SH-SY5Y (cell line): ENCODE data around the gene OPN1MW3.
"Not testable (repeated sequence)": the region's sequence is repeated elsewhere in the genome, so short reads cannot be mapped to it uniquely, and the experiment has no call there.

Source experiments
- GATA2 ChIP-seq: IDR thresholded peaks from 2 replicates; pipeline ENCODE4 v1.6.1; 2011; ENCODE audit warnings: mild to moderate bottlenecking, low read depth, low read length
- GATA3 ChIP-seq: IDR thresholded peaks from 2 replicates; pipeline ENCODE4 v1.6.1; 2011; ENCODE audit warnings: low read depth, mild to moderate bottlenecking, low read length, moderate library complexity

OPN1MW3 gene

DNA sequence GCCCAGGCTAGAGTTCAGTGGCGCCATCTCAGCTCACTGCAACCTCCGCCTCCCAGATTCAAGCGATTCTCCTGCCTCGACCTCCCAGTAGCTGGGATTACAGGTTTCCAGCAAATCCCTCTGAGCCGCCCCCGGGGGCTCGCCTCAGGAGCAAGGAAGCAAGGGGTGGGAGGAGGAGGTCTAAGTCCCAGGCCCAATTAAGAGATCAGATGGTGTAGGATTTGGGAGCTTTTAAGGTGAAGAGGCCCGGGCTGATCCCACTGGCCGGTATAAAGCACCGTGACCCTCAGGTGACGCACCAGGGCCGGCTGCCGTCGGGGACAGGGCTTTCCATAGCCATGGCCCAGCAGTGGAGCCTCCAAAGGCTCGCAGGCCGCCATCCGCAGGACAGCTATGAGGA lies at the start of gene OPN1MW3:
OPN1MW3 (plus strand) TSS at position 301 of the 400 bp plus-strand sequence; CDS start at position 339, 38 bp downstream.
- TF ChIP-seq GATA3, GATA2: not testable (repeated sequence)

DNA sequence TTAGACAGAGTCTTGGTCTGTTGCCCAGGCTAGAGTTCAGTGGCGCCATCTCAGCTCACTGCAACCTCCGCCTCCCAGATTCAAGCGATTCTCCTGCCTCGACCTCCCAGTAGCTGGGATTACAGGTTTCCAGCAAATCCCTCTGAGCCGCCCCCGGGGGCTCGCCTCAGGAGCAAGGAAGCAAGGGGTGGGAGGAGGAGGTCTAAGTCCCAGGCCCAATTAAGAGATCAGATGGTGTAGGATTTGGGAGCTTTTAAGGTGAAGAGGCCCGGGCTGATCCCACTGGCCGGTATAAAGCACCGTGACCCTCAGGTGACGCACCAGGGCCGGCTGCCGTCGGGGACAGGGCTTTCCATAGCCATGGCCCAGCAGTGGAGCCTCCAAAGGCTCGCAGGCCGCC lies 37.9 kb upstream of the OPN1MW3 start, which contains the start of gene OPN1MW2:
OPN1MW2 (plus strand) TSS at position 301 of the 400 bp plus-strand sequence; CDS start at position 361, 60 bp downstream.
- not testable (repeated sequence) for TF ChIP-seq GATA2, GATA3

DNA sequence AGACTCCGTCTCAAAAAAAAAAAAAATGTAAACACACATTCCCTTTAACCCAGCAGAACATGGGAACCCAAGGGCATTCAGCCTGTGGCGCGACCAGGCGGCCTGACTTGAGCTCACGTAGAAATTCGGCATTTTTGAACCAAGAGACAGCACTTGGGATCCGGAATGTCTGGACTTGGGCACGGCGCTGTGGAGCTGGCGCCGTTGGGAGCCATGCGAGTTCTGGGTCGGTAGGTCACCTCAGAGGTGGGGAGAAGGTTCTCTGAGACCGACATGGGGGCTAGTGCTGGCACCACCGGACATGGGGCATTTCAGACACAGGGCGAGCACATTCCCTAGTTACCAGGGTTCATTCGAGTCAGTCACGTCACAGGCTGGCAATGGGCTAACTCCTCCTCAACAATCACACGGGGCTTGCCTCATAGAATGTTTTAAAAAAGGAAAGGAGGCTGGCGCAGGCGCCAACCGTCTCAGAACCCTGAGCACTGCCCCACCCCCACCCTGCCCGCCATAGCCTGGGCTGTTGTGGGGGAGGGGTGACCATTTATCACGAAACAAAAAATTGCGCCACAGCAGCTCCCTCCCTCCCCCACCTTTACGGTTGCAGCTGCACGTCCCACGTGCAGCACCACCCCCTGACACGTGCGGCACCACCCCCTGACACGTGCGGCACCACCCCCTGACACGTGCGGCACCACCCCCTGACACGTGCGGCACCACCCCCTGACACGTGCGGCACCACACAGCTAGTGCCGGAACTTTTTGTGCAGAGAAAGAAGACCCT lies 37.6 kb downstream of the OPN1MW3 start, which contains the start of gene TEX28:
TEX28 (minus strand) TSS at position 334 of the 784 bp plus-strand sequence. CDS start 3,007 bp downstream, outside the sequence.
- TF ChIP-seq GATA3 (no peak), GATA2 (no peak)

- TF ChIP-seq GATA2 (no peak), GATA3 (no peak)
These were observed 38.4 kb downstream of the OPN1MW3 start, which contains the start of gene TKTL1 for GRCh38 chrX:154295664-154296310. TKTL1 (plus strand) TSS chrX:154295795; CDS start chrX:154295860, 65 bp downstream.

DNA sequence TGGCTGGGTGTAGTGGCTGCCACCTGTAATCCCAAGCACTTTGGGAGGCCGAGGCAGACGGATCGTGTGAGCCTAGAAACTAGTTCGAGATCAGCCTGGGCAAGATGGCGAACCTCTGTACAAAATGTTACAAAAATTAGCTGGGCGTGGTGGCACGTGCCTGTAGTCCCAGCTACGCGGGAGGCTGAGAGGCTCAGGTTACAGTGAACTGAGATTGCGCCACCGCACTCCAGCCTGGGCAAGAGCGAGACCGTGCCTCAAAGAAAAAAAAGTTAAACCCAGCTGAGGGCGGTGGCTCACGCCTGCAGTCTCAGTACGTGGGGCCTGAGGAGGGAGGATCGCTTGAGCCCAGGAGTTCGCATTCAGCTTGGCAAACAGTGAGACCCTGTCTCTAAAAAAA lies 39.3 kb downstream of the OPN1MW3 start:
- TF ChIP-seq GATA3 (no peak), GATA2 (no peak)

GRCh38 chrX:154298312-154298711 lies 40.9 kb downstream of the OPN1MW3 start:
- TF ChIP-seq GATA2: no peak
- TF ChIP-seq GATA3: no peak

DNA sequence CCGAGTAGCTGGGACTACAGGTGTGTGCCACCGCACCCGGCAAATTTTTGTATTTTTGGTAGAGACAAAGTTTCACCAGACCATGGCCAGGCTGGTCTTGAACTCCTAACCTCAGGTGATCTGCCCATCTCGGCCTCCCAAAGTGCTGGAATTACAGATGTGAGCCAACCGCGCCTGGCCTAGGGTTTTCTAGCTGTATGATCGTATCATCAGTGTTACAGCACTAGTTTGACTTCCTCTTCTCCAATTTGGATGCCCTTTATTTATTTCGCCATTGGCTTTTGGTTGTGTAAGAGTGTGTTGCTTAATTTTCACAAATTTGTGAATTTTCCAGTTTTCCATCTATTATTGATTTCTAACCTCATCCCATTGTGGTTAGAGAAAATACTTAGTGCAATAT lies 43.4 kb downstream of the OPN1MW3 start:
- TF ChIP-seq GATA2 (no peak), GATA3 (no peak)

DNA sequence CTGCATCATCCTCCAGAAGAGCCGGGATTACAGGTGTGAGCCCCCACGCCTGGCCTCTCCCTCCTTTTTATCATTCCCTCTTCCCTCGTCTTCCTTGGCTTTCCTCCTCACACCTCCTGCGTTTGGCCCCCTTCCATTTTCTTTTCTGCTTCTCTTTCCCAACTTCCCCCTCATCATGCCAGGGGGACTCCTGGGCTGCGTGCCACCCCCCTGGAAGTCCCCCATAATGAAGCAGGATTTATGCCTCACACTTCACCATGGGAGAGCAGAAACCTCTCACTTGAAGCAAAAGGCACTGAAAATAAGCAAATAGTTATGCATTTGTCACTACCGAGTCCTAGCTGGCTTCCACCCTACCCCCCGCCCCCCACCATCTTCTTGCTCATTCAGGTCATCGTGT lies 46.1 kb downstream of the OPN1MW3 start:
- no peak for TF ChIP-seq GATA3
- TF ChIP-seq GATA2: no peak

DNA sequence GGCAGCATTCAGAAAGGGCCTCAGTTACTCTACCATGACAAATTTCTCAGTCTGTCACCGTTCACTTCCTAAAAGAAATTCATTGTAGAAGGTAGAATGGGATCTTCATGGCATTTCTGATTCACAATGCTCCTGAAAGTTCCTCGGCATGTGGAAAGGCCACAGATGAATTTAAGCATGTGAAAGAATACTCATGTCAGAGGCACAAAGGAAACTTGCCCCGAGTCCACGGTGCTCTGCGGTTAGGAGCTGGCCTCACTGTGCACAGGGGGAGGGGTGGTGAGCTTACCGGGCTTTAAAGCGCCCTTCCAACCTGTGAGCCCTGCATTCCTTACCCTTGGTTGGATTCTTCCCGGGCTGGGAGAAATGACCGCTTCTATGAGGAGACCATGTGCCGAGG lies 47.5 kb downstream of the OPN1MW3 start:
- no peak for TF ChIP-seq GATA2
- TF ChIP-seq GATA3: no peak

DNA sequence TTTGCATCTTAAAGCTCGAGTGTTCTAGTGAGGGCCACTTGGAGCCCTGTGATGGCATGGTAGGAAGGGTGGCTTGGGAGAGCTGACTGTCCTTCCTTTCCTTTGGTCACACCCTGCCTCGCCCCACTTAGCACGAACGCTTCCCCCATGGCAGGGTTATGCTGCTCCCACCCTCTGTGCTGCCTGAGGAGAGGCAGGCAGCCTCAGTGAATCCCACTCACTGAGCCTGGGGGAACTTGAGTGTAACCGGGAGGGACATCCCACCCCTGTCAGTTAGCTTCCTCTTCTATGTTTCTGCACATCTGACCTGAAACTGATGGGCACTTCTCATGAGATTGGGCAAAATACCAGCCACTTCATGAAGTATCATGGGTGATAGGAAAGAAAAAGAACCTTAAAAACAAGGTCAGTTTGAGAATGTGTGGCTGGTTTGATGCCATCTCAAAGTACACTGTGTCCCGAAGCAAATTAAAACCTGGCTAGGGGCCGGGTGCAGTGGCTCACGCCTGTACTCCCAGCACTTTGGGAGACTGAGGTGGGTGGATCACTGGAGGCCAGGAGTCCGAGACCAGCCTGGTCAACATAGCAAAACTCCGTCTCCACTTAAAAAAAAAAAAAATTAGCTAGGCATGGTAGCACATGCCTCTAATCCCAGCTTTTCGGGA lies 48.3 kb downstream of the OPN1MW3 start:
- no peak for TF ChIP-seq GATA3
- TF ChIP-seq GATA2: no peak

GRCh38 chrX:154307202-154307601 lies 49.8 kb downstream of the OPN1MW3 start:
- TF ChIP-seq GATA2: 0 out of 2 replicates have a peak, but pooled peaks have one; percentile 19
- TF ChIP-seq GATA3: no peak

DNA sequence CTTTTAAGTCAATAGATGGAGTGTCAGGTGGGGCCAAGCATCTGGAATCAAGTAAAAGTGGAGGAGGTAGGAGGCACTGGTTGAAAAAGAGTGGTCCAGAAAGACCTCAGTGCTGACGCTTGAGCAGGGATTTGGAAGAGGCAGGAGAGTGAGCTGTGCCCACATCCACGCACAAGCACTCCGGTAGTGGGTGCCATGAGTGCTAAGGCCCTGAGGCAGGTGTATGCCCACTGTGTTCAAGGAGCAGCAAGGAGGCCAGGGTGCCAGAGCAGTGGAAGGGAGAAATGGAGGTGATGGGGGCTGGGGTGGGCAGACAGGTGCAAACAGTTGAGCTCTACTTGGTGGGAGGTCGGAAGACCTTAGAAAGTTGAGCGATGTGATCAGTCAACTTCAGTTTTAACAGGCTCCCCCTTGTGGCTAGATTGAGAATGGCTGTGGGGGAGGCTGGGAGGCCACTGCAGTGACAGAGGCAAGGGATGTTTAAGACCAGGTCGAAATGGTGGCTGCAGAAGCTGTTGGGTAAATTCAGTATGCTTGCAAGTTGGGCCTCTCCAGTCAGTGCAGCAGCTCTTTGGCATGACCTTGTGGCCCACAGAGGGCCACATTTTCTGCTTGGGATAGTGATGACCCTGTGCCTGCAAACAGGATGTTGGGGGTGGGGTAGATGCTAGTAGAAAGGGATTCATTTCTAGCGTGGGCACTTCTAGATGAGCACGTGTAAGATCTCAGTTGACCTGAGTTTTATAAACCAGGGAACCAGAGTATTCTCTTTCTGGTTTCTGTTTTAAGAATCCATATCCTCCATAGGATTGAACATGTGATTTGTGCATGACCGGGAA lies 50.9 kb downstream of the OPN1MW3 start:
- TF ChIP-seq GATA2 (no peak), GATA3 (no peak)

DNA sequence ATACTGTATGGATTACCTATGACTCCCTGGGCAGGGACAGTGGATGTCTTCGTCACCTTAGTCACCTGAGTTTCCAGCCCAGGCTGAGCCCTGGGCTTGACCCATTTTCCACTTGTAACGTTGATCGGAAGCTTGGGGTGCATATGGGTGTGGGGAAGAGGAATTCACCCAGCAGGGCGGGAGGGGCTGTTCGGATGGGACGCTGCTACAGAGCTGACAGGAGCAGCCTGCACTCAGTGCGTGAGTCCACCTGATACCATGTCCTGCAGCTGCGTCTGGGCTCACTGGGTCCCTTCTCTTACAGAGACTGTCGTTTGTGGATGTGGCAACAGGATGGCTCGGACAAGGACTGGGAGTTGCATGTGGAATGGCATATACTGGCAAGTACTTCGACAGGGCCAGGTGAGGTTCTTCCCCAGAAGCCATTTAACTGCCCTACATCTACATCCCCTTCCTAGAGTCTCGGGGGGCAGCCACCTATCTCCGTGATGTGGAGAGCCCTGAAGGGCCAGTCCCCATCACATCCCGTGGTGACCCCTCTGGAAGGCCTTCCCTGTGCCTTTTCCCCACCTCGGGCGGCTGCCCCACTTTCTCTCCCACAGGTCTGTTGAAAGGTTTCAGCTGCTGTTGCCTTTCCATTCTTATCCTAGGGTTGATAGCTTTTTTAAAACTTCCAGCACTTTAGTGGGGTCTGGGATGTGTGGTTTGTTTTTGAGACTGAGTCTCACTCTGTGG lies 51.8 kb downstream of the OPN1MW3 start:
- no peak for TF ChIP-seq GATA2
- no peak for TF ChIP-seq GATA3
